WERI-Rb-1 (cell line): ENCODE measurements around the gene ATP5PB.

ENCODE experiments used
- DNase-seq: peaks from one replicate; pipeline ENCODE4 v3.0.0-alpha.2; 2020
- H3K27ac ChIP-seq: fragments of 250-450 bp; sonication (Bioruptor Pico); 2 replicates; pipeline ENCODE4 v1.5.1; 2020; ENCODE audit warnings: mild to moderate bottlenecking, moderate library complexity
- H3K27me3 ChIP-seq: fragments of 250-450 bp; sonication (Bioruptor Pico); 2 replicates; pipeline ENCODE4 v1.5.1; 2021; ENCODE audit warnings: mild to moderate bottlenecking, low read depth, moderate library complexity; ENCODE audit not compliant: insufficient read depth, severe bottlenecking
- H3K36me3 ChIP-seq: fragments of 250-450 bp; sonication (Bioruptor Pico); 2 replicates; pipeline ENCODE4 v1.5.1; 2020; ENCODE audit warnings: mild to moderate bottlenecking, moderate library complexity
- H3K4me3 ChIP-seq: 2 replicates; pipeline ENCODE4 v1.5.1; 2011; ENCODE audit warnings: low read depth, mild to moderate bottlenecking, control low read depth, low read length
- H3K9me3 ChIP-seq: fragments of 250-450 bp; sonication (Bioruptor Pico); 2 replicates; pipeline ENCODE4 v1.5.1; 2021; ENCODE audit warnings: mild to moderate bottlenecking, moderate library complexity; ENCODE audit not compliant: severe bottlenecking
- CTCF ChIP-seq: IDR thresholded peaks from 2 replicates; pipeline ENCODE4 v1.5.1; 2011; ENCODE audit warnings: low read depth, mild to moderate bottlenecking, control low read depth, inconsistent platforms, low read length

Gene ATP5PB

DNA sequence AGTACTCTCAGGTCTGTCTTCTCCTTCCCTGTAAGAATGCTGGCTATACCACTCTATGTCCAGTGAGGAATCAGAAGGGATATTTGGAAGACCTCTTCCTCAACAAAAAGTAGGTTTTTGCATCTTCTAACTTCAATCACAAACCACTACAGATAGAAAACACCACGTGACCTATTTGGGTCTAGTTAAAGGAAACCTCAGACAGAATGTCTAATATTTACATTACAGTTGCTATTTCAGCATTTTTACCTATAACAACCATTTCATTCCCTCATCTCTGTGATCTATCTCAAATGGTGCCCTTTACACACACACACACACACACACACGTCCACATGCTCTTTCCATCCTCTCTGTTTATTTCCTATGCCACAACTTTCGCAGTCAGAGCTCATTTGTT is 62.1 kb downstream of the ATP5PB start:
- H3K9me3 ChIP-seq: no peaks in the 10 kb centered on the region
- no peak for TF ChIP-seq CTCF
- H3K4me3 ChIP-seq: no peak overlapping the region
- no peaks in the 10 kb centered on the region for H3K27me3 ChIP-seq
- H3K27ac ChIP-seq: no peak overlapping the region
- no peaks in the 10 kb centered on the region for H3K36me3 ChIP-seq
- DNase-seq: no peak
